HG03159 (cell line): Measurements from ENCODE around the gene SPACA5.
"Not testable (repeated sequence)": the region's sequence is repeated elsewhere in the genome, so short reads cannot be mapped to it uniquely, and the experiment has no call there.

ENCODE experiments used
- ATAC-seq: cut with Tn5 transposase; IDR thresholded peaks from one replicate; pipeline ENCODE4 v1.9.1; 2021; ENCODE audit warnings: mild to moderate bottlenecking, moderate library complexity; ENCODE audit not compliant: unreplicated experiment

Gene SPACA5

DNA sequence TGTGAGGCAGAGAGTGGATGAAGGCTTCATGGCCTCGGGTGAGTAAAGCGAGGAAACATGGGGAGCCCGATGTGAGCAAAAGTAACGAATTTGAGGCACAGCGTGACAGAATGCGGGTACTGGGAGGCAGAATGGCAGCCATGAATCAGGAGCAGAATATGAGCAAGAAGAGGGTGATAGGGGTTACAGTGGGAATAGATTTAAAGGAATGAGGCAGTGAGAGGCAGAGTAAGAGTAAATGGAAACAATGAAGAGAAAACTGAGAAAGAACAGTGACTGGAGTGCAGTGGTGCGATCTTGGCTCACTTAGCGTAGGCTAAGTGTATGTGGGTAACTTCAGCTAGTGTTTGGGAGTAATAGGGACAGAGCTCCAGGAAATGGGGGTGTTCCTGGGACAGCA lies at the start of gene SPACA5:
Gene SPACA5, plus strand, starts transcription at position 301 of the 400 bp plus-strand sequence. CDS start 815 bp downstream, outside the sequence.
- not testable (repeated sequence) for ATAC-seq

DNA sequence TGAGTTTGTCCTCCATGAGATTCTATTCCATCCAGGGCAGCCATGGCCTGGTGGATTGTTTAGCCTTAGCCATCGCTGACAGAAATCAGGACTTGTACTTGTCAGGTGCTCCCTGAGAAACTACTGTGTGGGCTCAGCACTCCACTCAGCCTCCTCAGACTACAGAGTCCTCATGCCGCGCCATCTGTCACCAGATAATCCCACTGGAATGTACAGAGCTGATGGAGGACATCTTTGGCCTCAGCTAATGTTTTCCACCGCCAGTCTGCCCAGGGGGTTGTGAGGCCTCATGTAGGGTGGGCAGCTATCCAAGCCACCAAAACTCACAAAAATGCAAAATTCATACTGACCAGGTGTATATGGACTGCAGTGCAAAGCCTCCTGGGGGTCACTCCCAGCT lies 48.6 kb upstream of the SPACA5 start:
- not testable (repeated sequence) for ATAC-seq

DNA sequence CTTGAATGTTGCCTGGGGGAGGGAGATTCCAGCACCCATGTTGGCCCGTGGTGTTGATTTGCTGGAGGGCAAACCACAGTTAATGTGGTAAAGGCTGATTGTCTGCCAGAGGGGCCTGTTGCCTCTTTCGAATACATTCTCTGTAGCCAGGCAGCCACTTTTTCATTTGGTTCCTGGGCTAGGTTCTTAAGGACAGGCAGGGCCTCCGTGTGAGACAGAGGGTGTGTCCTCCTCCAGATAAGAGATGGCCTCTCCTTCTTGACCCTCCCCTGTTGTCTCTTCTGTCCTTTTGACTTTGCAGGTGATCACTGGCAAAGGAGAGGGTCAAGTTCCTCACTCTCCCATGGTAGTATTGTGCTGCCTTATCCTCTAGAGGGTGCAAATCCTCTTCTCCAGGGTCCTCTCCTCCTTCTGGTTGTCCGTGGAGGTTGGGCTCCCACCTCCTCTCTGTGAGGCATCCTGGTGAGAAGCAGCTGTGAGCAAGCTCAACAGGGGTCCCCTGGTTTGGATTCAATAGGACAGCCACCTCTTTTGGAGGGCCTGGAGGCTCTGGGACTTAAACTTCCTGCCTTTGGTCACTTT lies 47.9 kb upstream of the SPACA5 start:
- no peak for ATAC-seq

DNA sequence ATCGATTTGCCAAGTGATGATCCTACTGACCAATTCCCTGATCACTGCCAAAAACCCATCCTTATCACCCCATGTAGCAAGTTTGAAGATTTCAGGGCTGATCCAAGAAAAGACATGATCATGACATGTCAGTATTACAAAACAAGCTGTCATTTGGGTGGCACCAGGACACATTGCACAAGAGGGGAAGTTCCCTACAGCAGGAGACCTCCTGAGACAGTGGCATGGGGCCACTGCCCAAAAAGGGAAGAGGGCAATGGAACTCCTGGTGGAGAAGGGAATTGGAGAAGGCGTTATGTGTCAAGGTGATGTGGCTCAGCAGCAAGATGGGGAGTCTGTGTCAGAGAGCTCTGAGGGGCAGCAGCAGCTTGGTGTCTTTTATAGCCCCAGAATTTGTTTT lies 46.4 kb upstream of the SPACA5 start:
- ATAC-seq, result no peak

DNA sequence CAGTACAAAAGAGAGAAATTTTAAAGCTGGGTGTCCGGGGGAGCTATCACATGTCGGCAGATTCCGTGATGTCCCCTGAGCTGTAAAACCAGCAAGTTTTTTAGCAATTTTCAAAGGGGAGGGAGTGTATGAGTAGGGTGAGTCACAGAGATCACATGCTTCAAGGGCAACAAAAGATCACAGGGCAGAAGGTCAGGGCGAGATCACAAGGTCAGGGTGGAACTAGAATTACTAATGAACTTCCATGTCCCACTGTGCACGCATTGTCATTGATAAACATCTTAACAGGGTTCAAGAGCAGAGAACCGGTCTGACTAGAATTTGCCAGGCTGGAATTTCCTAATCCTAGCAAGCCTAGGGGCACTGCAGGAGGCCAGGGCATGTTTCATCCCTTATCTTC lies 45.0 kb upstream of the SPACA5 start:
- not testable (repeated sequence) for ATAC-seq

DNA sequence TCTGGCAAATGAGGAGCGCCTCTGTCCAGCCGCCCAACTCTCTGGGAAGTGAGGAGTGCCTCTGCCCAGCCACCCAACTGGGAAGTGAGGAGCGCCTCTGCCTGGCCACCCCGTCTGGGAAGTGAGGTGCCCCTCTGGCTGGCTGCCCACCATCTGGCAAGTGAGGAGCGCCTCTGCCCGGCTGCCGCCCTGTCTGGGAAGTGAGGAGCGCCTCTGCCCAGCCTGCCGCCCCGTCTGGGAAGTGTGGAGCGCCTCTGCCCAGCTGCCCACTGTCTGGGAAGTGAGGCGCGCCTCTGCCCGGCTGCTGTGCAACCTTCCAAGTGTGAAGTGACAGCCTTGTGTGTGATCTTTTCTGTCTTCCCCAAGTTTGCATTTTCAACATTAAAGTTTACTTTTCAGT lies 41.3 kb upstream of the SPACA5 start:
- not testable (repeated sequence) for ATAC-seq

DNA sequence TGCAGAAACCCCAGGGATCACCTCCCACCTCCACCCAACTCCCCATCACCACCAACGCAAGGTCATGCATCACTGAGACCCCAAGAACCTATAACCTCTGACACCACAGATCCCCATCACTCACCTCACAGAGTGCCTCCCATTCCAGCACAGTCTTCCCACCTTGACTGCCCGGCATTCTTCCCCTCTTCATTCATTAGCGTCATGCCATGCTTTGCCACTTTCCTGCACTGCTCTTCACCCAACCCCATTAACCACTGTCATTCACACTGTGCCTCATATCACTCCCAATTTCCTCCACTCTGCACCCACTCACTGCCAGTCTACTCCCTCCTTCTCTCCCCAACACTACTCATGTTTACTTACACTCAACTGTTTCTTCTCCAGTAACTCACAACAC lies 33.6 kb upstream of the SPACA5 start:
- ATAC-seq, result no peak

DNA sequence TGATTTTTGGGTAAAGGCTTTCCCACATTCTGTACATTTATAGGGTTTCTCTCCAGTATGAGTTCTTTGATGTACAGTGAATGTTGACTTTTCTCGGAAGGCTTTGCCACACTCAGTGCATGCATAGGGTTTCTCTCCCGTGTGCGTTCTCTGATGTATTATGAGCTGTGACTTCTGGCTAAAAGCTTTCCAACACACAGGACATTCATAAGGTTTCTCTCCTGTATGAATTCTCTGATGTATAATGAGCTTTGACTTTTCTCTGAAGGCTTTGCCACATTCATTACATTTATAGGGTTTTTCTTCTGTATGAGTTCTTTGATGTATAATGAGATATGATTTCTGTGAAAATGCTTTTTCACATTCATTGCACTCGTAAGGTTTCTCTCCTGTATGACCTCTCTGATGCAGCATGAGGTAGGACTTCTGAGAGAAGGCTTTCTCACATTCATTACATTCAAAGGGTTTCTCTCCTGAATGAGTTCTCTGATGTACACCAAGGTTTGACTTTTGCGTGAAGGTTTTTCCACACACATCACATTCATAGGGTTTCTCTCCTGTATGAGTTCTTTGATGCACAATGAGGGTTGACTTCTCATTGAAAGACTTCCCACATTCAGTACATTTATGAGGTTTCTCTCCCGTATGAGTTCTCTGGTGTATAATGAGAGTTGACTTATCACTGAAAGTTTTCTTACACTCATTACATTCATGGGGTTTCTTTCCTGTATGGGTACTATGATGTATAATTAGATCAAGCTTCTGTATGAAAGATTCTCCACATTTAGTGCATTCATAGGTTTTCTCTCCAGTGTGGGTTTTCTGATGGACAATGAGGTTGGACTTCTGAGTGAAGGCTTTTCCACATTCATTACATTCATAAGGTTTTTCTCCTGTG lies 30.3 kb upstream of the SPACA5 start:
- ATAC-seq, result no peak

DNA sequence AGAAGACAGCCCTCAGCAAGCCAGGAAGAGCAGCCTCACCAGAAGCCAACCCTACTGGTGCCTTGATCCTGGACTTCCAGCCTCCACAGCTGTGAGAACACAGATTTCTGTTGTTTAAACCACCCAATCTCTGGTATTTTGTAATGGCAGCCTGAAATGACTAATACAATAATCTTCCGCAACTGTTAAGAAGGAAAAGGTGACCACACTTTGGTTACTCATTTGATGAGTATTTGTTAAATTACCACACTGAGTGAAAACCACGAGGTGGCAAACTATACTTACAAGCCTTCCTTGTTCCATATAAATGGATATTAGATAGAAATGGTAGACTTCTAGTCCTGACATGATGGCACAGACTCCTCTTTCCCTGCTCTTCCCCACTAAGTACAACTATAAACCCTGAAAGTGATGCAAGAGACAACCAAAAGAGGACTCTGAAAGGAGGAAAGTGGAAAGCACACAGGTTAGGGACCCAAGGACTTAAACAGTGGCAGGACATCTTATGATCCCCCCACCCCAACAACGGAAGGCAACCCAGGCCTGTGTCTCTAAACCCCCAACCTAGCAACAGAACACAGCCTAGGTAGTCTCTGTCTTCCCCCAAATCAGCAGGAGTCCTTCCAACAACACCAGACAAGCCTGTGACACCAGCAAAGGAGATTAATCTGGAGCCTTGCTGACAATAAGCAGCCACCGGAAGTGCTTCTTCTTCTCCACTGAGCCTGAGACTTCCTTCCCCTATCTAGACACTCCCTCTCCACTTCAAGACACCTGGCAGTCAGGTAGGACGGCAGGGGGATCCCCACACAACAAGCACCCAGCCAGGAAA lies 15.3 kb upstream of the SPACA5 start:
- no peak for ATAC-seq

DNA sequence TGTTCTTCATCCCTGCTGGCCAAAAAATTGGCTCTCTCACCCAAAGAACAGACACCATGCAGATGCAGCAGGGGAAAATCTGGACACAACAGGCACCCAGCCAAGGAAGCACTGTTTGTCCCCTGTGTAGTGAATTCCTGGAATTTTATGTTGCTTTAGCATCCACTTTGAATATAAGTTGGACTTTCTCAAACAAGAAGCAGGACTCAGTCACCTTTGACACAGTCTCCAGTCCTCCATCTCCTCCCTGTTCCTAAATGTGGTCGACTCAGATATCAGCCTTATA lies 14.8 kb upstream of the SPACA5 start:
- ATAC-seq, result no peak

DNA sequence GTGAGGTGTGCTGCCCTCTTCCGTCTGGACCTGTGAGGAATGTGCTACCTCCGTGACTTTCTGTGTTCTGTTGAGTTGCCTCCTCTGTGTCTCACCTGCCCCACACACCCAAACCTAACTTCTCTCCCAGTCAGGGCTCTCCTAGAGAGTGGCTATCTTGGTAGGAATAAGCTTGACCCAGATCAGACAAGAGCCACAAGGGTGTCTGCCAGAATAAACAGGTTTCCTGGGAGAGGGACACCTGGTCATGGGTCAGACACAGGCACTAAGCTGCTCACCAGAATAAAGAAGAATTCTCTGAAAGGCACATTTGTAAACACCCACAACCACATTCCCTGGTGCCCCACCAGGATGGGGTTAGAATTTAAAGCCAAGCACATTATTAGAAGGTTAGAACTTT lies 14.1 kb upstream of the SPACA5 start:
- no peak for ATAC-seq

DNA sequence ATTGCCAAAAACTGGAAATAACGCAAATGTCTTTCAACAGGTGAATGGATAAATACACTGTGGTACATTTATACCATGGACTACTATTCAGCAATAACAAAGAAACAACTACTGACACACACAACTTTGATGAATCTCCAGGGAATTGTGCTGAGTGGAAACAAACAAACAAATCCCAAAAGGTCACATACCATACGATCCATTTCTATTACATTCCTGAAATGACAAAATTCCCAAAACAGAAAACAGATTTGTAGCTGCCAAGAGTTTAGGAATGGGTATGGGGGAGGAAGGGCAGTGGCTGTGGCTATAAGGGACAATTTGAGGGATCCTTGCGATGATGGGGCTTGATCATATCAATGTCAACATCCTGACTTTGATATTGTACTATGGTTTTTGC lies 5.5 kb upstream of the SPACA5 start:
- no peak for ATAC-seq

DNA sequence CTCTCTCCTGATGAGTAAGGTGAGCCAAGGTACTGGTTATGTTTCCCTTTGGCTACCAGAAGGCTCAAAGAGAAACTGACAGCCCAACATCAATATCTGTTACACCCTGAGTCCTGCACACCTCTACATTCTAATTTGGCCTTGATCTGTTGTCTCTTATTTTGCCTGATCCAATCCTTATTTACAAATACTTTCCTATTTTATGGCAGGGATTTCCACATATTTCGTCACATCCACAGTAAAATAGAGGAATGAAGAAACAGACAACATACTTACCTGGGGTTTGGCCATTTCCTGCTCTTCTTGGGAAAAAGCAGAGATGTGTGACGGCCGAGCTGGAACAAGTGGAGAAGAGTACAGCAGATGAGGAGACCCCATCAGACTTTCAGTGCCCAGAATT lies 4.5 kb upstream of the SPACA5 start:
- no peak for ATAC-seq

DNA sequence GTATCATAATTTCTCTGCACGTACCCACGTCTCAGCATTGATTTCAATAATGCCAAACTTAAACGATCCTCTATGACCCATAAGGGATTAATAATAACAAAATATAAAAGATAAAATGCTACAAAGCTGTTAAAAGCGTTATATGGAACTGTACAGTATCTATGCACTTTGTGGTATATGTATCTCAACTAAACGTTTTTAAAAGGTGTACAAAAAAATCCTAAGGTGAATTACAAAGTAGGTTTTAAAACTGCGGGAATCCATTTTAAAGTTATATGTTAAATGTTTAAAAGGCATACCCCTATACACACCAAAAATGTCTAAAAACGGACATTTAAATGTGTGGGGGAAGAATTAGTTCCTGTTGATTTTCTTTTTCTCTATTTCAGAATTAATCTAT lies 3.9 kb upstream of the SPACA5 start:
- ATAC-seq, result no peak

DNA sequence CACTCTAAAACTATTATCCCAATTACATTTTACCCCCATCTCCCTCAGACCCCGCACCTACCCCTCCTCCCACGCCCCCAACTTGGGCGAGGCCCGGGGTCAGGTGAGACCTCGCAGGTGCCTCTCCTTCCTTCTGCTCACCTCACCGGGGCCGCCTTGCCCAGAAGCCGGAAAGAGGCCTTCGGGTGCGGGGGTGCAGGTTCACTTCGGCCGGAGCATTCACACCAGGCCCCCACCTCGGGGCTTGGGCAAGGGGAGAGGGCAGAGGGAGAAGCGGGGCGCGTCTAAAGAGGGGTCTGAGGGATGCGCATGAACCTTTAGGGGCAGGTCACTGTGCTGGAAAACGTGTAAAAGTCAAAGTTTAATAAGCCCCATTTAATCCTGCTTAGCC lies 3.4 kb upstream of the SPACA5 start:
- ATAC-seq, result no peak

DNA sequence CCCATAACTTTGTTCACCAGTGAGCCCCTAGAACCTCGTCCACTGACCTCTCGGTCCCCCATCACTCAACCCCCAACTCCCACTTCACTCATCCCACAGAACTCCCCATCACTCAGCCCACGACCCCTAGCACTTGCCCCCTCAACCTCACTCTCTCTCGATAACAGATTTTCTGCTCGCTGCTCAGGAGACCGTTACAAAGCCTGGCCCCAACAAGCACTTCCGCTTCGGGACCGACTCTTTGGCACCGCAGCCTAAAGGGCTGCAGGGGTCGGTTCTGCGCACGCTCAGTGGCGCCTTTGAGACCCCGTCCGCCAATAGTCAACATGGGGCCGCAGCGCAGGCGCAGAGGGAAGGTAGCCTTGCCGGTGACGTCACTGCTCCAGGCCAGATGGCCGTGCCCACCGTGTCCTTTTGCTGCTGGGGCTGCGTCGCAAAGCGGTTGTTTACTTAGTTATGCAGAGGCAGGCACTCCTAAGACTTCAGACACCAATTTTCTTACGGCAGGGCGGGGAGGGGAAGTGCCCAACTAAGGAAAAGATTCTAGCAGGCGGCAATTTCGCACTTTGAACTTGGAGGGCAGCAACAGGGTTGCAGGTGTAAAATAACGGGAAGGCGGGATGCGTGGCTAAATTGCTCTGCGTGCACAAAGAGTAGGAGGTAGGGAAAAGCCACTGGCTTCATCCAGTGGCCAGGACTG lies 2.9 kb upstream of the SPACA5 start, which contains the start of gene ZNF182:
Gene ZNF182, minus strand, starts transcription at position 232 of the 700 bp plus-strand sequence. CDS start 1,380 bp downstream, outside the sequence.
- ATAC-seq, result peak; percentile 92

DNA sequence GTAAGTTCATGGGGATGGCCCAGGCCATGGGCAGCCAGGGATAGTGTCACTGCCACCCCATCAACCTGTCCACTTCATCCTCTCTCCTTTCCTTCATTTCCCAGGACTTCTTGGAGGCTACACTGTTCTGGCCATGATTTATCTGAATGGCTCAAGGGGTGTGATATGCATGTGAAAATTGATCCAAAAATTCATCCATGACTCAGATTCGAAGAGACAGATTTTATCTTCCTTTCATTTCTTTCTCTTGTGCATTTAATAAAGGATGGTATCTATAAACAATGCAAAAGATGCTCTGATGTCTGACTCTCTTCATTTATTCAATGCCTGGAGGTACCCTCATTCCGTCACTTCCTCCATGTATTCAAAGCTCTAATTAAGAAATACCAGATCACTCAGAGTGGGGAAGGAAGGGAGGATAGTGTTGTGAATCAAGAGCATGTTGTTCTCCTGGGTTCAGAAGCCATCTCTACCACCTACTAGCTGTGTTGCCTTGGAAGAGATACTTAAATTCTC lies 2.7 kb downstream of the SPACA5 start:
- ATAC-seq, result not testable (repeated sequence)

DNA sequence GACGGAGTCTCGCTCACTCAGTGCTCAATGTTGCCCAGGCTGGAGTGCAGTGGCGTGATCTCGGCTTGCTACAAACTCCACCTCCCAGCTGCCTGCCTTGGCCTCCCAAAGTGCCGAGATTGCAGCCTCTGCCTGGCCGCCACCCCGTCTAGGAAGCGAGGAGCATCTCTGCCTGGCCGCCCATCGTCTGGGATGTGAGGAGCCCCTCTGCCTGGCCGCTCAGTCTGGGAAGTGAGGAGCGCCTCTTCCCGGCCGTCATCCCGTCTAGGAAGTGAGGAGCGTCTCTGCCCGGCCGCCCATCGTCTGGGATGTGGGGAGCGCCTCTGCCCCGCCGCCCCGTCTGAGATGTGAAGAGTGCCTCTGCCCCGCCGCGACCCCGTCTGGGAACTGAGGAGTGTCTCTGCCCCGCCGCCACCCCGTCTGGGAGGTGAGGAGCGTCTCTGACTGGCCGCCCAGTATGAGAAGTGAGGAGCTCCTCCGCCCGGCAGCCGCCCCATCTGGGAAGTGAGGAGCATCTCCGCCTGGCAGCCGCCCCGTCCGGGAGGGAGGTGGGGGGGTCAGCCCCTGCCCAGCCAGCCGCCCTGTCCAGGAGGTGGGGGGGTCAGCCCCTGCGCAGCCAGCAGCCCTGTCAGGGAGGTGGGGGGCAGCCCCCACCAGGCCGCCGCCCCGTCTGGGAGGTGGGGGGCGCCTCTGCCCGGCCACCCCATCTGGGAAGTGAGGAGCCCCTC lies 10.0 kb downstream of the SPACA5 start:
- not testable (repeated sequence) for ATAC-seq

DNA sequence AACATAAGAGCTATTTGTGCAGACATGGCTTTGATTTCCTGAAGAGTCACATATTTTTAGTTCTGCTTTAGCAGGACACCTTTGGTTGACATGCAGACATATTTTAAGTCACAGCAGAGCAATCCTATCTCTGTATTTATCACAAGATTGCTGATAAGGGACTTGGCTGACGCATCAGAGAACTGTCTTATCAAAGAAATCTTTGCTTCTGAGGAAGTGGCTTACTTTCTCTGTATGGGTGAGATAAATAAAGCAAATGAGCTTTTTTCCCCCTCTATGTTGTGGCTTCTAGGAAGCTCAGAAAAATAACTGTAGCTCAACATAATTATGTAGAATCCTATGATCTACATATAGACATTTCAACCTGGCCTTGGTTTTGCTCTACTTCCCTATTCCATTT lies 13.1 kb downstream of the SPACA5 start:
- ATAC-seq, result not testable (repeated sequence)

DNA sequence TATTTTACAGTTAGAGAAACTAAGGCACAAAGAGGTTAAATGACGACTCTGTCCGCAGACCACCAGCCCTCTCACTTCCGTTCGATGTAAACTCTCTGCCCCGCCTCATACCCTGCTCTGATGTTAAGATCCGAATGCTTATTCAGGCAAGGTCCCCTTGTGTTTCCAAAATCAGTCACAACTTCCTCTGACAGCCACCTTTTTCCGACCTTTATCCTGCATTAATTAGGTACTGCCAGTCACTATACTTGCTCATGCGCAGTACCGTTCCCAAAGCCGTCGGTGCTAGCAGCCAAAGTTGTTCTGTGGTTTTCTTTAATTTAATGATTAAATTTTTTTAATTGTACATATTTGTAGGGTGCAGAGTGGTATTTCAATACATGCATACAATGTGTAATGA lies 13.7 kb downstream of the SPACA5 start:
- not testable (repeated sequence) for ATAC-seq
